ENCODE measurements around the gene LAIR1. TPM values are rescaled to one million over a fixed set of nuclear protein-coding genes. Genes with fewer than 3 reads are reported as not detected.

LAIR1 gene
- total RNA-seq, 1 experiment from 2014 or later, result 0.37 TPM

- DNase-seq (ENCODE audit: low spot score) (no peak), ATAC-seq (no peak)
- ChIA-PET CTCF (interaction anchor here (1.2 kb wide), 1 partner anchor 39 kb away, joined by 3 read pairs; no protein-coding TSS in a partner anchor), POLR2A (no interaction called here)
- TF ChIP-seq KAT7 (CRISPR knock-in tag; IDR thresholded peaks at IDR 0.05; ENCODE audit: borderline replicate concordance) (no peak), ZBTB43 (CRISPR knock-in tag; IDR thresholded peaks at IDR 0.05) (no peak), ATF3 (CRISPR knock-in tag; conservative IDR thresholded peaks at IDR 0.05) (no peak), NFATC4 (CRISPR knock-in tag; IDR thresholded peaks at IDR 0.05) (no peak), ARID4B (CRISPR knock-in tag; IDR thresholded peaks at IDR 0.05; ENCODE audit: borderline replicate concordance) (no peak), NR2C2 (CRISPR knock-in tag; IDR thresholded peaks at IDR 0.05) (no peak), NR3C1 (CRISPR knock-in tag; conservative IDR thresholded peaks at IDR 0.05; ENCODE audit: low read depth) (no peak), ZMAT4 (CRISPR knock-in tag; IDR thresholded peaks at IDR 0.05) (no peak), ZNF219 (CRISPR knock-in tag; IDR thresholded peaks at IDR 0.05; ENCODE audit: borderline replicate concordance) (no peak), TCF7 (CRISPR knock-in tag; IDR thresholded peaks at IDR 0.05; ENCODE audit: low read depth) (no peak), NR1H2 (CRISPR knock-in tag; IDR thresholded peaks at IDR 0.05) (no peak), ZNF425 (CRISPR knock-in tag; conservative IDR thresholded peaks at IDR 0.05) (no peak), PRRX2 (CRISPR knock-in tag; IDR thresholded peaks at IDR 0.05) (no peak), HMGA2 (CRISPR knock-in tag; IDR thresholded peaks at IDR 0.05) (no peak), TP53 (CRISPR knock-in tag; IDR thresholded peaks at IDR 0.05) (no peak), MXD4 (CRISPR knock-in tag; IDR thresholded peaks at IDR 0.05; ENCODE audit: borderline replicate concordance) (no peak)
- Mint-ChIP-seq H3K9me3 (peaks cover 10% of the 10 kb centered on the region), H3K27ac (no peak overlapping the region), H3K27me3 (ENCODE audit: low read depth) (peaks cover 44% of the 10 kb centered on the region), H3K4me1 (no peaks in the 10 kb centered on the region), H3K4me3 (no peak overlapping the region), H3K36me3 (no peaks in the 10 kb centered on the region)
Observed at GRCh38 chr19:54305141-54305540, 59.6 kb downstream of the LAIR1 start.

GRCh38 chr19:54302257-54302656 lies 62.5 kb downstream of the LAIR1 start:
- Mint-ChIP-seq H3K4me1 (no peaks in the 10 kb centered on the region), H3K27ac (no peak overlapping the region), H3K36me3 (no peaks in the 10 kb centered on the region), H3K4me3 (no peak overlapping the region), H3K9me3 (peaks cover 5% of the 10 kb centered on the region), H3K27me3 (ENCODE audit: low read depth) (peaks cover 57% of the 10 kb centered on the region)
- POLR2A ChIA-PET, result no interaction called here
- CTCF ChIA-PET, result no interaction called here
- DNase-seq (ENCODE audit: low spot score) (no peak), ATAC-seq (no peak)
- TF ChIP-seq ZNF317 (CRISPR knock-in tag; IDR thresholded peaks at IDR 0.05; ENCODE audit: borderline replicate concordance, low read depth) (no peak), TP53 (CRISPR knock-in tag; IDR thresholded peaks at IDR 0.05) (no peak), TEAD4 (CRISPR knock-in tag; IDR thresholded peaks at IDR 0.05) (no peak), NR2C2 (CRISPR knock-in tag; IDR thresholded peaks at IDR 0.05) (no peak), GTF2I (CRISPR knock-in tag; conservative IDR thresholded peaks at IDR 0.05) (no peak), FOXJ3 (CRISPR knock-in tag; IDR thresholded peaks at IDR 0.05; ENCODE audit: borderline replicate concordance) (no peak), ATF3 (CRISPR knock-in tag; conservative IDR thresholded peaks at IDR 0.05) (no peak), ZMAT4 (CRISPR knock-in tag; IDR thresholded peaks at IDR 0.05) (no peak), ZNF425 (CRISPR knock-in tag; conservative IDR thresholded peaks at IDR 0.05) (no peak), NFATC4 (CRISPR knock-in tag; IDR thresholded peaks at IDR 0.05) (no peak), IRF2 (CRISPR knock-in tag; IDR thresholded peaks at IDR 0.05; ENCODE audit: borderline replicate concordance, low read depth) (no peak), NR1H2 (CRISPR knock-in tag; IDR thresholded peaks at IDR 0.05) (no peak)
